NT2/D1 (cell line): ENCODE measurements around the gene WWC1.

ENCODE experiments used
- DNase-seq: peaks from one replicate; pipeline ENCODE4 v3.0.0-alpha.2; 2011; ENCODE audit warnings: low read depth, low spot score
- H3K27me3 ChIP-seq: 2 replicates; pipeline ENCODE4 v1.6.0; 2011; ENCODE audit warnings: mild to moderate bottlenecking; ENCODE audit not compliant: insufficient read length, insufficient read depth
- H3K36me3 ChIP-seq: 2 replicates; pipeline ENCODE4 v1.6.1; 2011; ENCODE audit warnings: mild to moderate bottlenecking, low read length, mixed read lengths; ENCODE audit not compliant: insufficient read depth, insufficient read length
- H3K4me1 ChIP-seq: 2 replicates; pipeline ENCODE4 v1.5.1; 2011; ENCODE audit not compliant: insufficient read depth, insufficient read length
- H3K4me3 ChIP-seq: 2 replicates; pipeline ENCODE4 v1.5.1; 2011; ENCODE audit warnings: low read depth; ENCODE audit not compliant: insufficient read length
- H3K9ac ChIP-seq: 2 replicates; pipeline ENCODE4 v1.6.0; 2011; ENCODE audit warnings: low read depth; ENCODE audit not compliant: insufficient read length
- H3K9me3 ChIP-seq: 2 replicates; pipeline ENCODE4 v1.5.1; 2011; ENCODE audit warnings: mild to moderate bottlenecking, low read length; ENCODE audit not compliant: insufficient read depth
- SUZ12 ChIP-seq: IDR thresholded peaks from 2 replicates; pipeline ENCODE4 v1.6.1; 2011; ENCODE audit not compliant: insufficient read length, insufficient read depth; ENCODE audit errors: extremely low read depth
- YY1 ChIP-seq: IDR thresholded peaks from 2 replicates; pipeline ENCODE4 v1.6.1; 2011; ENCODE audit not compliant: insufficient read length, insufficient read depth
- ZNF274 ChIP-seq: IDR thresholded peaks from 2 replicates; pipeline ENCODE4 v1.6.1; 2011; ENCODE audit warnings: mild to moderate bottlenecking, low read depth, low read length

Gene WWC1

DNA sequence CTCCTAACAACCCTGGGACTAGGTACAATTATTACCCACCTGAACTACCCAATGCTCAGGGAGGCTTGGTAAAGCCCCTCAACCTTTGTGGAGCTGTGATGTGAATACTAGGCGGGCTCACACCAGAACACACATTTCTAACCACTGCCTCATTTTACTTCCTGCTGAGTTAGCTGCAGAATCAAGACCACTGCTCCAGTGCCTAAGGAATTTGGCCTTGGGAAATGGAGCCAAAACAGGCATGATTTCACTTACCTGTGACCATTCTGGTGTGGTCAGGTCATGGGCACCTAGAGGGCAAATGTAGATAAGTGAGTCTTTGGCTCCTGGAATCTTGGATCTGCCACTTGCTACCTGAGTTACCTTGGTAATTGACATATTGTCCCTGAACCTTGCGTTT, 5.2 kb downstream of the WWC1 start:
- Histone ChIP-seq H3K27me3 (no peaks in the 10 kb centered on the region), H3K4me1 (peaks cover 18% of the 10 kb centered on the region), H3K9ac (no peak overlapping the region), H3K4me3 (no peak overlapping the region), H3K9me3 (no peaks in the 10 kb centered on the region), H3K36me3 (peaks cover 25% of the 10 kb centered on the region)
- no peak for TF ChIP-seq YY1
- no peak for DNase-seq

DNA sequence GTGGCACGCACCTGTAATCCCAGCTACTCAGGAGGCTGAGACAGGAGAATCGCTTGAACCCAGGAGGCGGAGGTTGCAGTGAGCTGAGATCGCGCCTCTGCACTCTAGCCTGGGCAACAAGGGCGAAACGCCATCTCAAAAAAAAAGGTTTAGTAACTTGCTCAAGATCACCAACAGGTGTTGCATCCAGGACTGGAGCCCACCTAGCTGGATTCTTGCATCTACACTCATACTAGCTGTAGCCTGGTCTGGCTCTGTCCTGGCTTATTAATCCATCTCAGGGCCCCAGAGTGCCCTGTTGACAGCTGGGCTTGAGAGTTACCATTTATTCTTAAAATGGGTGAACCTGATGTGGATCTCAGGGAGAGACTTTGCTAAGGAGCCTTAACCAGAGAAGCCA, 7.5 kb downstream of the WWC1 start:
- Histone ChIP-seq H3K4me1 (peaks cover 19% of the 10 kb centered on the region), H3K4me3 (no peak overlapping the region), H3K36me3 (peaks cover 16% of the 10 kb centered on the region), H3K27me3 (no peaks in the 10 kb centered on the region), H3K9ac (no peak overlapping the region), H3K9me3 (no peaks in the 10 kb centered on the region)
- TF ChIP-seq SUZ12 (no peak), ZNF274 (no peak), YY1 (no peak)
- no peak for DNase-seq

DNA sequence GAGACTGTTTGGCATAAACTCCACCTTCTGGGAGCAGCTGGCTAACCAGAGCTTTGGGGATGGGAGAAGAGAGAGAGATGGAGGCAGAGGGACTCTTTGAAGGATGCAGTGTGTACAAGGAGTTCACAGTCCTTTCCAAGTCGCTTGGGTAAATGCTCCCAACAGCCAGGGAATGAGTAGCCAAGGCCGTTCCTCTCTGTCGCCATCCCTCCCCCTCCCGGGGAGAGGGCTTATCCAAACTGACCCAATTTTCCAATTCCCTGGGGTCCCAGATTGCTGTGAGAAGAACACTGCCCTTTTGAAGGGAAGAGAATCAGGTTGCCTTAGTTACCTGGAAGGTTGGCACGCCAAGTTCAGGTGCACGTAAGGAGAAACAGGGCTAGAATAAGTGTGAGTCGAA, 7.9 kb downstream of the WWC1 start:
- Histone ChIP-seq H3K9ac (no peak overlapping the region), H3K27me3 (no peaks in the 10 kb centered on the region), H3K4me1 (peaks cover 19% of the 10 kb centered on the region), H3K9me3 (no peaks in the 10 kb centered on the region), H3K36me3 (peaks cover 19% of the 10 kb centered on the region), H3K4me3 (no peak overlapping the region)
- no peak for DNase-seq
- TF ChIP-seq ZNF274 = no peak
- no peak for TF ChIP-seq YY1

DNA sequence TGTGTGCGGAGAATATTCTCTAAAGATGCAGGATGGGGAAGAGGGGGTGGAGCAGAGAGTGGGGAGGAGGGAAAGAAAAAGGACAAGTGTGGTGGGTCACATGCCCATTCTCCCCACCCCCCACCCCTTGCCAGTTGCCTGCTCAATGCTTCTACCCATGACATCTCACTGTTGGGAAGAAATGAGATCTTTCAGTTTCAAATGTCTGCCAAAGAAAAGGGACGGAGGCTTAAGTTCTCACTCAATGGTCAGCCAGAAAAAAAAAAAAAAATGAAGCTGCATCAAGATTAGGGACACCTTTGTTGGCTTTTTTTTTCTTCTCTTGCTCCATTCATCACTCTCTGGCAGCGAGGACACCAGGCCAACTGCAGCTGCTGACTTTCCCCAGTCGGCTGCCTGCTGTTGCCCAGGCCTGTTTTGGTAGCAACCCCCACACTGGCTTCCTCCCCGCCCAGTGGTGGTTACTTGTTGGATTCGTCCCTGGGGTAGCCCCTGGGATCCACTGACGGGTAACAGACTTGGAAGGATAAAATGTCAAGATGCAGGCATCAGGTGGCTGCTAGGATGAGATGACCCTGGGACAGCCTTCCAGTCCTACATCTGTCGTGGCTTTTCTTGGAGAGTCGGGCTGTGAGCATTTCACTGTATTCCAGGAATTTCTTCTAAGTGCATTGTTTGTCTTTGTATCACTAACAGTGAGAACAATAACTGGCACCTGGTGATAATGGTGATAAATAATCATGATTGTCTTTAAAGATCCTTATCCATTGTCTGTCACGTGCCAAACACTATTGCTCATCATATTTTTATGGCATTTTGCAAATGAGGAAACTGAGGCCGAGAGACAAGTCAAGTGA, 9.1 kb downstream of the WWC1 start:
- H3K4me3 ChIP-seq = no peak overlapping the region
- H3K36me3 ChIP-seq = peaks cover 20% of the 10 kb centered on the region
- TF ChIP-seq SUZ12 (no peak), ZNF274 (no peak), YY1 (no peak)
- H3K27me3 ChIP-seq = no peaks in the 10 kb centered on the region
- no peak for DNase-seq
- no peak overlapping the region for H3K9ac ChIP-seq
- no peaks in the 10 kb centered on the region for H3K9me3 ChIP-seq
- peaks cover 19% of the 10 kb centered on the region for H3K4me1 ChIP-seq

DNA sequence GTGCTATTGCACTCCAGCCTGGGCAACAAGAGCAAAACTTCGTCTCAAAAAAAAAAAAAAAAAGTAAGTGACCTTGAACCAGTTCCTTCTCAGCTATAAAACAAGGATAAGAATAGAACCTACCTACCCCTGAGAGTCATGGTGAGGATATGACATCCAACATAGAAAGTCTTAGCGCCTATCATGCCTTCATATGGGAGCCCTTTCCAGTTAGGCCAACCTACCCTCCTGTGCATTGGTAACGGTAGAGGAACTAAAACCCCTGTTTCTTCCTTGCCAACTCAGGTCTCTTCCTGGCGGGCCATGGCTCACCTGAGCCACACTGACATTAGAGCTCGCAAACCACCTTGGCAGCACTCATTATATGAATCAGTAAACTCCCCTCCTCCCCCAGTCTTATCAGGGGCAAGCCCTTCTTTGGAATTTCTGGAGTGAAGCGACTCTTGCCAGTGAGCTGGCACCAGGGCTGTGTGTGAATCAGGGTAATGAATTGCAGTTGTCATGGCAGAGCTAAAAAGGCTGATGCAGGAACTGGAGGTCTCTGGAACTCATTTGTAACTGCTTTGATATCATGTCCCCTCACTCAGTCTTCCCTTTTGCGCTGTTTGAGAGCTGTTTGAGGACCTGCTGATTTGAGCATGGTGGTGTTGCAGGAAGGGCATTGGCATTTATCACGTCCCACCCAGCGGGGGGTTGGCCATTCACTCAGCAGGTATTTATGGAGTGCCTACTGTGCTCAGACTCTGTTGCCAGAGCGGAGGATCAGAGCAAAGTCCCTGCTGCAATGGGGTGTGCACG, 10.3 kb downstream of the WWC1 start:
- Histone ChIP-seq H3K9me3 (no peaks in the 10 kb centered on the region), H3K4me3 (no peak overlapping the region), H3K27me3 (no peaks in the 10 kb centered on the region), H3K9ac (no peak overlapping the region), H3K4me1 (peaks cover 14% of the 10 kb centered on the region), H3K36me3 (peaks cover 15% of the 10 kb centered on the region)
- no peak for DNase-seq
- TF ChIP-seq SUZ12 (no peak), ZNF274 (no peak), YY1 (no peak)

DNA sequence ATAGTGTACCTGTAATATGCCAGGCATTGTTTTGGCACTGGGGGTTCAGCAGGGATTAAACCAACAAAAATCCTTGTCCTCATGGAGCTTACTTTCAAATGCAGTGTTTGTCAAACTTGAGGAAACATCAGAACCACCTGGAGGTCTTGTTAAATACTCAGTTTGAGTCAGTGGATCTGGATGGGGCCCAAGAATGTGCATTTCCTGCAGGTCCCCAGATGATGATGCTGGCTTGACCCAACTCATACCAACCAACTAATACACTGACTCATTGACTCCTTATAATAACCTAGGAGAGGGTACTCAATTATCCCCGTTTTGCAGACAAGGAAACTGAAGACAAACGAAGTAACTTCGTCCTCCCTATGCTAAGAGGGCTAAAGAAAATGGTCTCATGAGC, 11.3 kb downstream of the WWC1 start:
- Histone ChIP-seq H3K9me3 (no peaks in the 10 kb centered on the region), H3K27me3 (no peaks in the 10 kb centered on the region), H3K9ac (no peak overlapping the region), H3K4me1 (peaks cover 11% of the 10 kb centered on the region), H3K36me3 (peaks cover 11% of the 10 kb centered on the region), H3K4me3 (no peak overlapping the region)
- no peak for DNase-seq
- TF ChIP-seq ZNF274 = no peak
- TF ChIP-seq YY1 = no peak
- no peak for TF ChIP-seq SUZ12

DNA sequence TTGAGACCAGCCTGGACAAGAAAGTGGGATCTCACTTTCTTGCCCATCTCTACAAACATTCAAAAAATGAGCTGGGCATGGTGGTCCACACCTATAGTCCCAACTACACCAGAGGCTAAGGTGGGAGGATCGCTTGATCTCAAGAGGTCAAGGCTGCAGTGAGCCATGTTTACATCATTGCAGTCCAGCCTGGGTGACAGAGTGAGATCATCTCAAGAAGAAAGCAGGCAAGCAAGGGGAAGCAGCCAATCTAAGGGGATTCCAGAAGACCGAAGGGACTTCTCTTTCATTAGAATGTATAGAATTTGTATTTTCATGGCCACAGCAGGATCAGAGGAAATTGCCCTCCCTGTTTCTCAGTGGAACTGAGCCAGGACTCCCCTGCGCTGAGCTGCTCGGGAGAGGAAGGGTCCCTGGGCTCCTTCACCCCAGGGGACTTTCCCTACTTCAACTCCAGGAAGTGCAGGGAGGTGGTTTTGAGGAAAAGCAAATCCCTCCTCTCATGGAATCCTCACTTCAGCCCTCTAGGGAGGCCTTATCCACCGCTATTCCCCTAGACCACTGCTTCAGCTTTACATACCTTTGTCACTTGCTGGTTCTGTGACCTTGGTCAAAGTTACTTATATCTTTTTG, 12.1 kb downstream of the WWC1 start:
- Histone ChIP-seq H3K9me3 (no peaks in the 10 kb centered on the region), H3K36me3 (peaks cover 15% of the 10 kb centered on the region), H3K27me3 (no peaks in the 10 kb centered on the region), H3K4me1 (peaks cover 11% of the 10 kb centered on the region), H3K9ac (no peak overlapping the region), H3K4me3 (no peak overlapping the region)
- no peak for TF ChIP-seq SUZ12
- TF ChIP-seq ZNF274 = no peak
- no peak for TF ChIP-seq YY1
- DNase-seq = no peak
